Stimulated activated naive CD8-positive, alpha-beta T cell treated with anti-CD3 and anti-CD28 coated beads, Interleukin-15, Interleukin-2, amounts not matched to agents 100 U/mL and 50 U/mL, for 24 hours (primary cell): ENCODE measurements around the gene CCDC85A.

Source experiments
- ATAC-seq: fragments of 150-1000 bp; cut with Tn5 transposase; one replicate; pipeline ENCODE4 v1.10.0; 2021
- DNase-seq: peaks from one replicate; pipeline ENCODE4 v3.0.0; 2021

CCDC85A gene

GRCh38 chr2:56192664-56193305 is 9.0 kb downstream of the CCDC85A start:
- DNase-seq (no peak), ATAC-seq (no peak)

GRCh38 chr2:56195563-56195962 is 11.8 kb downstream of the CCDC85A start:
- ATAC-seq (no peak), DNase-seq (no peak)

GRCh38 chr2:56197816-56198215 is 14.0 kb downstream of the CCDC85A start:
- no peak for ATAC-seq
- no peak for DNase-seq

- ATAC-seq (no peak), DNase-seq (no peak)
Measured at GRCh38 chr2:56198936-56199335, 15.1 kb downstream of the CCDC85A start.

GRCh38 chr2:56199492-56199891 is 15.7 kb downstream of the CCDC85A start:
- DNase-seq (no peak), ATAC-seq (no peak)

GRCh38 chr2:56202381-56203121 is 18.8 kb downstream of the CCDC85A start:
- ATAC-seq (no peak), DNase-seq (no peak)

- ATAC-seq: no peak
- no peak for DNase-seq
Measured at GRCh38 chr2:56204556-56204955, 20.8 kb downstream of the CCDC85A start.

GRCh38 chr2:56206250-56206649 is 22.5 kb downstream of the CCDC85A start:
- DNase-seq (no peak), ATAC-seq (no peak)

- no peak for DNase-seq
Measured at GRCh38 chr2:56207760-56208159, 24.0 kb downstream of the CCDC85A start.

GRCh38 chr2:56208380-56208779 is 24.6 kb downstream of the CCDC85A start:
- DNase-seq (no peak), ATAC-seq (no peak)

More at GRCh38 chr2:56207760-56208159, 24.0 kb downstream of the CCDC85A start:
- ATAC-seq: no peak

GRCh38 chr2:56209701-56210100 is 25.9 kb downstream of the CCDC85A start:
- ATAC-seq (no peak), DNase-seq (no peak)

- DNase-seq: no peak
- no peak for ATAC-seq
Measured at GRCh38 chr2:56210291-56210690, 26.5 kb downstream of the CCDC85A start.

- DNase-seq: no peak
- no peak for ATAC-seq
Measured at GRCh38 chr2:56211048-56211447, 27.3 kb downstream of the CCDC85A start.

GRCh38 chr2:56215911-56216310 is 32.1 kb downstream of the CCDC85A start:
- ATAC-seq (no peak), DNase-seq (no peak)

- ATAC-seq (no peak), DNase-seq (no peak)
Measured at GRCh38 chr2:56217106-56217505, 33.3 kb downstream of the CCDC85A start.

GRCh38 chr2:56222481-56222880 is 38.7 kb downstream of the CCDC85A start:
- ATAC-seq: no peak
- DNase-seq: no peak

- DNase-seq (no peak), ATAC-seq (no peak)
Measured at GRCh38 chr2:56224316-56224715, 40.5 kb downstream of the CCDC85A start.

GRCh38 chr2:56227811-56228210 is 44.0 kb downstream of the CCDC85A start:
- DNase-seq (no peak), ATAC-seq (no peak)

GRCh38 chr2:56229397-56230060 is 45.7 kb downstream of the CCDC85A start:
- ATAC-seq (no peak), DNase-seq (no peak)

- no peak for DNase-seq
Measured at GRCh38 chr2:56230156-56230555, 46.4 kb downstream of the CCDC85A start.

GRCh38 chr2:56231361-56231760 is 47.6 kb downstream of the CCDC85A start:
- ATAC-seq (no peak), DNase-seq (no peak)

More at GRCh38 chr2:56230156-56230555, 46.4 kb downstream of the CCDC85A start:
- no peak for ATAC-seq

GRCh38 chr2:56232912-56233311 is 49.1 kb downstream of the CCDC85A start:
- no peak for ATAC-seq
- no peak for DNase-seq

- DNase-seq (no peak), ATAC-seq (no peak)
Measured at GRCh38 chr2:56234241-56234640, 50.5 kb downstream of the CCDC85A start.
